Measurements from ENCODE around the gene FREM2. TPM values are rescaled to one million over a fixed set of nuclear protein-coding genes. Genes with fewer than 3 reads are reported as not detected.

FREM2 gene
- total and polyA plus RNA-seq, 2 of the 4 experiments (the other 2 are of a cell fraction) = not detected

- dilution Hi-C loops (cut with HindIII; ENCODE audit: low sequenced_read_pairs, unreplicated experiment) = no loop called here
- in situ Hi-C loops (cut with MboI; ENCODE audit: low sequenced_read_pairs) = no loop called here
- H3K9me3 ChIP-seq (ENCODE audit: control insufficient read depth, insufficient read depth, low read length) = no peaks in the 10 kb centered on the region
- ATAC-seq (ENCODE audit: low read depth) (no peak), DNase-seq (no peak)
- H3K56ac ChIP-seq (ENCODE audit: extremely low read depth, insufficient read depth, low read length) = no peak overlapping the region
- no peak overlapping the region for H3K4me2 ChIP-seq (ENCODE audit: low read depth, low read length)
- H3K18ac ChIP-seq (ENCODE audit: low read depth, low read length) = no peak overlapping the region
- H3K4me1 ChIP-seq (ENCODE audit: control insufficient read depth, insufficient read depth, low read length) = no peaks in the 10 kb centered on the region
- H2BK5ac ChIP-seq (ENCODE audit: low read depth, low read length, poor library complexity, severe bottlenecking) = no peak overlapping the region
- H3K36me3 ChIP-seq (ENCODE audit: control insufficient read depth, insufficient read depth, low read length) = no peaks in the 10 kb centered on the region
- H3K27ac ChIP-seq (ENCODE audit: insufficient read depth, low read length) = no peak overlapping the region
- no peak overlapping the region for H2AK5ac ChIP-seq (ENCODE audit: low read depth, low read length)
- no peak overlapping the region for H3K23ac ChIP-seq (ENCODE audit: low read depth, low read length)
- no peaks in the 10 kb centered on the region for H3K79me1 ChIP-seq (ENCODE audit: low read depth in 1 of 2, low read length in 2 of 2)
- H2BK20ac ChIP-seq (ENCODE audit: low read depth, low read length) = no peak overlapping the region
- no peak overlapping the region for H2BK120ac ChIP-seq (ENCODE audit: low read depth, low read length)
- H3K4ac ChIP-seq (ENCODE audit: low read depth, low read length) = no peak overlapping the region
- H2AFZ ChIP-seq (replicated peaks; ENCODE audit: low read length, poor library complexity) = no peak overlapping the region
- POLR2A ChIA-PET (ENCODE audit: unreplicated experiment) = no interaction called here
- 15% methylated on average over 2 of the region's 4 CpGs; no CpG with 5 or more reads in 1 of the 2 experiments for WGBS, 2 experiments (ENCODE audit: extremely low coverage in 2 of 2, insufficient read length in 1 of 2)
- H3K14ac ChIP-seq (replicated peaks; ENCODE audit: low read depth, low read length) = no peak overlapping the region
- no peak overlapping the region for H4K8ac ChIP-seq (ENCODE audit: low read depth in 2 of 2, low read length in 2 of 2)
- H3K27me3 ChIP-seq (ENCODE audit: control insufficient read depth, insufficient read depth, low read length) = no peaks in the 10 kb centered on the region
- H3K4me3 ChIP-seq (ENCODE audit: insufficient read depth, low read depth, low read length) = no peak overlapping the region
- intact Hi-C loops (cut with micrococcal nuclease) = no loop called here
- H3K9me1 ChIP-seq (ENCODE audit: insufficient read depth, low read length) = no peaks in the 10 kb centered on the region
- no peak overlapping the region for H4K91ac ChIP-seq (ENCODE audit: insufficient read depth, low read depth, low read length)
- H4K5ac ChIP-seq (ENCODE audit: low read depth, low read length) = no peak overlapping the region
- H3K9ac ChIP-seq (ENCODE audit: low read depth, low read length) = no peak overlapping the region
- TF ChIP-seq BHLHE40 (IDR thresholded peaks at IDR 0.05; ENCODE audit: low read depth, low read length) (no peak), CEBPB (IDR thresholded peaks at IDR 0.05; ENCODE audit: low read depth, low read length) (no peak), MXI1 (IDR thresholded peaks at IDR 0.05; ENCODE audit: borderline replicate concordance, low read depth, low read length) (no peak), RAD21 (IDR thresholded peaks at IDR 0.05; ENCODE audit: low read length) (no peak), CTCF (conservative IDR thresholded peaks at IDR 0.05; ENCODE audit: low read depth, low read length) (no peak), POLR2A (IDR thresholded peaks at IDR 0.05; ENCODE audit: low read depth, low read length) (no peak), MAZ (IDR thresholded peaks at IDR 0.05; ENCODE audit: borderline replicate concordance, low read depth, low read length) (no peak), ELK1 (IDR thresholded peaks at IDR 0.05; ENCODE audit: borderline replicate concordance, low read depth, low read length) (no peak), NFE2L2 (IDR thresholded peaks at IDR 0.05; ENCODE audit: low read depth, low read length) (no peak), SMC3 (IDR thresholded peaks at IDR 0.05; ENCODE audit: low read depth, low read length) (no peak), RCOR1 (IDR thresholded peaks at IDR 0.05; ENCODE audit: insufficient replicate concordance, low read length) (no peak), MAFK (IDR thresholded peaks at IDR 0.05; ENCODE audit: low read depth, low read length) (no peak), FOS (IDR thresholded peaks at IDR 0.05; ENCODE audit: low read depth, low read length) (no peak)
- TF ChIP-seq, protein P1, sequence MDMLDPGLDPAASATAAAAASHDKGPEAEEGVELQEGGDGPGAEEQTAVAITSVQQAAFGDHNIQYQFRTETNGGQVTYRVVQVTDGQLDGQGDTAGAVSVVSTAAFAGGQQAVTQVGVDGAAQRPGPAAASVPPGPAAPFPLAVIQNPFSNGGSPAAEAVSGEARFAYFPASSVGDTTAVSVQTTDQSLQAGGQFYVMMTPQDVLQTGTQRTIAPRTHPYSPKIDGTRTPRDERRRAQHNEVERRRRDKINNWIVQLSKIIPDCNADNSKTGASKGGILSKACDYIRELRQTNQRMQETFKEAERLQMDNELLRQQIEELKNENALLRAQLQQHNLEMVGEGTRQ (IDR thresholded peaks at IDR 0.05; ENCODE audit: low read depth, low read length) = no peak
- H2BK15ac ChIP-seq (ENCODE audit: low read depth, low read length) = no peak overlapping the region
- no peaks in the 10 kb centered on the region for H4K20me1 ChIP-seq (ENCODE audit: insufficient read depth, low read length)
- CTCF ChIA-PET = no interaction called here
- no peak overlapping the region for H2AK9ac ChIP-seq (replicated peaks; ENCODE audit: low read depth, low read length, poor library complexity)
- no TSS peak for BruUV-seq (replicated peaks)
These were observed 162.4 kb downstream of the FREM2 start for GRCh38 chr13:38849315-38849714.

All from IMR-90 (cell line).